HepG2 (cell line): ENCODE results near the gene BCAS3. TPM values are rescaled to one million over a fixed set of nuclear protein-coding genes. Genes with fewer than 3 reads are reported as not detected.

ENCODE experiments used
- ADNP ChIP-seq: sonication (generic); formaldehyde crosslinking; IDR thresholded peaks from 2 replicates; pipeline ENCODE4 v1.4.0; 2020; ENCODE audit warnings: missing genetic modification reagents
- EEA1 ChIP-seq: sonication (generic); formaldehyde crosslinking; IDR thresholded peaks from 2 replicates; pipeline ENCODE4 v1.5.1; 2020; ENCODE audit warnings: mild to moderate bottlenecking, missing genetic modification reagents, borderline replicate concordance
- FOXA1 ChIP-seq, 2 experiments: fragments of 450-650 bp in 1 of 2; sonication (generic) in 1 of 2; formaldehyde crosslinking in 1 of 2; IDR thresholded peaks; 2 replicates each; pipeline versions ENCODE4 v1.4.0 to v1.6.1; 2016 to 2020; ENCODE audit warnings: missing genetic modification reagents in 1 of 2
- TBX3 ChIP-seq: fragments of 450-650 bp; IDR thresholded peaks from 2 replicates; pipeline ENCODE4 v1.6.1; 2017; ENCODE audit warnings: antibody characterized with exemption, mild to moderate bottlenecking, inconsistent platforms, borderline replicate concordance
- WIZ ChIP-seq: sonication (generic); formaldehyde crosslinking; IDR thresholded peaks from 2 replicates; pipeline ENCODE4 v1.5.1; 2020; ENCODE audit warnings: mild to moderate bottlenecking, missing genetic modification reagents
- ZNF333 ChIP-seq: sonication (generic); formaldehyde crosslinking; IDR thresholded peaks from 2 replicates; pipeline ENCODE4 v1.4.0; 2020; ENCODE audit warnings: mild to moderate bottlenecking, missing genetic modification reagents, borderline replicate concordance
- ZNF546 ChIP-seq: sonication (generic); formaldehyde crosslinking; conservative IDR thresholded peaks from 2 replicates; pipeline ENCODE4 v1.8.1; 2023; ENCODE audit warnings: mild to moderate bottlenecking, missing genetic modification reagents
- ZNF607 ChIP-seq: sonication (generic); formaldehyde crosslinking; IDR thresholded peaks from 2 replicates; pipeline ENCODE4 v1.5.1; 2020; ENCODE audit warnings: missing genetic modification reagents, mild to moderate bottlenecking, borderline replicate concordance
- ZSCAN29 ChIP-seq: sonication (generic); formaldehyde crosslinking; conservative IDR thresholded peaks from 2 replicates; pipeline ENCODE4 v1.4.0; 2020; ENCODE audit warnings: mild to moderate bottlenecking, missing genetic modification reagents
- ZSCAN31 ChIP-seq: sonication (generic); formaldehyde crosslinking; IDR thresholded peaks from 2 replicates; pipeline ENCODE4 v1.5.0; 2020; ENCODE audit warnings: low read depth, mild to moderate bottlenecking, missing genetic modification reagents
- polyA plus RNA-seq, 8 experiments: library from polyadenylated mRNA; depleted of rRNA in 3 of 8; stranded (reverse) in 7 of 8; unstranded in 1 of 8; fragments of >200 nt; fragmentation: Illumina TruSeq in 4 of 8; extraction: Trizol in 4 of 8; gene quantifications; 2 replicates each; pipeline versions ENCODE4 v1.2.1 to v1.2.3, GENCODE V29; 2011 to 2016; ENCODE audit warnings: low read depth in 4 of 8, missing spikeins in 1 of 8, mixed read lengths in 1 of 8; ENCODE audit not compliant: insufficient read depth in 1 of 8
- total RNA-seq, 5 experiments: library from RNA; depleted of rRNA; stranded (reverse); fragments of >200 nt; fragmentation: Illumina TruSeq; extraction: Trizol; gene quantifications; 2 replicates each; pipeline ENCODE4 v1.2.3, GENCODE V29; 2016; ENCODE audit warnings: low read depth in 1 of 5
- TF ChIP-seq, protein P1 (sequence below): IDR thresholded peaks from 2 replicates; pipeline ENCODE4 v1.6.1; 2016; ENCODE audit warnings: missing compliant biosample characterization, missing genetic modification reagents, borderline replicate concordance
- TF ChIP-seq, protein P2 (sequence below): IDR thresholded peaks from 2 replicates; pipeline ENCODE4 v1.6.1; 2012; ENCODE audit warnings: low read depth, low read length, improper control_type of control experiment
- TF ChIP-seq, protein P3 (sequence below): sonication (generic); formaldehyde crosslinking; IDR thresholded peaks from 2 replicates; pipeline ENCODE4 v1.5.0; 2020; ENCODE audit warnings: mild to moderate bottlenecking, missing genetic modification reagents, borderline replicate concordance
- TF ChIP-seq, protein P4 (sequence below): sonication (generic); formaldehyde crosslinking; IDR thresholded peaks from 2 replicates; pipeline ENCODE4 v1.4.0; 2020; ENCODE audit warnings: mild to moderate bottlenecking, missing genetic modification reagents
- TF ChIP-seq, protein P5 (sequence below): sonication (generic); formaldehyde crosslinking; IDR thresholded peaks from 2 replicates; pipeline ENCODE4 v1.4.0; 2020; ENCODE audit warnings: missing genetic modification reagents
- TF ChIP-seq, protein P6 (sequence below): sonication (generic); formaldehyde crosslinking; IDR thresholded peaks from 2 replicates; pipeline ENCODE4 v1.8.1; 2023; ENCODE audit warnings: mild to moderate bottlenecking, moderate library complexity, missing genetic modification reagents
- TF ChIP-seq, protein P7 (sequence below): sonication (generic); formaldehyde crosslinking; conservative IDR thresholded peaks from 2 replicates; pipeline ENCODE4 v1.8.1; 2023; ENCODE audit warnings: missing genetic modification reagents

Gene BCAS3
- total and polyA plus RNA-seq, 2 of the 13 experiments (the other 11 are each of a cell fraction or from before 2014, with no cell fraction given) = 10.7 to 11.2 TPM

DNA sequence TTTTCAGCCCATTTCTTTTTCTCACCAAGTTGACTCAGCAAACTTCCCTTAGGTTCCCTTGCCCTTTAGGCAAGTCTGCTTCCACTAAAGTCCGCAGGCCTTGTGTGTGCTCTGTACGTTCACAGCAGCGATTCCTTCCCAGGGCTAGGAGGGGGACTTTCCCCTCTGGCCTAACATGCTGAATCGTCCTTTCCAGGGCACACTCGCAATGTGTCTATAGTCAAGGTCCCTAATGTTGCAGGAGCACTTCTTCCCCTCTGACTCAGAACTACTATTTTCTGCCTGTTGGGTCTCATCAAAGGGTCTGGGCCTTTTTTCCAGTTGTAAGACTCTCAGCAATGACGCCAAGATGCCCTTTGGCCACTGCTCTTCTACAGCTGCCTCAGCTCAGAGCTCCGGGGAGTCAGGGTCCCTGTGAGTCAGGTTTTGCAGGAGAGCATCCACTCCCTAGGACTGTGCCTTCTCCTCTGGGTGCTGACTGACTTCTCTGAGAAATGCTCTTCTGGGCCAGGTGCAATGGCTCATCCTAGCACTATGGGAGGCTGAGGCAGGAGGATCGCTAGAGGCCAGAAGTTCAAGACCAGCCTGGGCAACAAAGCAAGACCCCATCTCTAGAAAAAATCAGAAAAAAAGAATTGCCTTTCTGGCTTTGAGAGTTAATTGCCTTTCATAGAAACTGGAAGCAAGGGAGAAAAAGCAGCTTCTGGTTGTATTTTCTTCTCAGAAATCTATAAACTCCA, 657.6 kb downstream of the BCAS3 start (continued):
- 0 out of 2 replicates have a peak, but pooled peaks have one; percentile 51 for TF ChIP-seq ZNF607 (CRISPR knock-in tag)
- TF ChIP-seq, protein P1, sequence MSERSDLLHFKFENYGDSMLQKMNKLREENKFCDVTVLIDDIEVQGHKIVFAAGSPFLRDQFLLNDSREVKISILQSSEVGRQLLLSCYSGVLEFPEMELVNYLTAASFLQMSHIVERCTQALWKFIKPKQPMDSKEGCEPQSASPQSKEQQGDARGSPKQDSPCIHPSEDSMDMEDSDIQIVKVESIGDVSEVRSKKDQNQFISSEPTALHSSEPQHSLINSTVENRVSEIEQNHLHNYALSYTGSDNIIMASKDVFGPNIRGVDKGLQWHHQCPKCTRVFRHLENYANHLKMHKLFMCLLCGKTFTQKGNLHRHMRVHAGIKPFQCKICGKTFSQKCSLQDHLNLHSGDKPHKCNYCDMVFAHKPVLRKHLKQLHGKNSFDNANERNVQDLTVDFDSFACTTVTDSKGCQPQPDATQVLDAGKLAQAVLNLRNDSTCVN (CRISPR knock-in tag) = peak; percentile 84; the same call in 1 of the 2 replicates
- TF ChIP-seq, protein P2, sequence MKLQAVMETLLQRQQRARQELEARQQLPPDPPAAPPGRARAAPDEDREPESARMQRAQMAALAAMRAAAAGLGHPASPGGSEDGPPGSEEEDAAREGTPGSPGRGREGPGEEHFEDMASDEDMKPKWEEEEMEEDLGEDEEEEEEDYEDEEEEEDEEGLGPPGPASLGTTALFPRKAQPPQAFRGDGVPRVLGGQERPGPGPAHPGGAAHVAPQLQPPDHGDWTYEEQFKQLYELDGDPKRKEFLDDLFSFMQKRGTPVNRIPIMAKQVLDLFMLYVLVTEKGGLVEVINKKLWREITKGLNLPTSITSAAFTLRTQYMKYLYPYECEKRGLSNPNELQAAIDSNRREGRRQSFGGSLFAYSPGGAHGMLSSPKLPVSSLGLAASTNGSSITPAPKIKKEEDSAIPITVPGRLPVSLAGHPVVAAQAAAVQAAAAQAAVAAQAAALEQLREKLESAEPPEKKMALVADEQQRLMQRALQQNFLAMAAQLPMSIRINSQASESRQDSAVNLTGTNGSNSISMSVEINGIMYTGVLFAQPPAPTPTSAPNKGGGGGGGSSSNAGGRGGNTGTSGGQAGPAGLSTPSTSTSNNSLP = 0 out of 2 replicates have a peak, but pooled peaks have one; percentile 22
- peak; percentile 74; the same call in 1 of the 2 replicates for TF ChIP-seq ZSCAN31 (CRISPR knock-in tag)
- 0 out of 2 replicates have a peak, but pooled peaks have one; percentile 23 for TF ChIP-seq WIZ (CRISPR knock-in tag)
- TF ChIP-seq FOXA1 (IDR thresholded peaks at IDR 0.05) = no peak
- 0 out of 2 replicates have a peak, but pooled peaks have one; percentile 13 for TF ChIP-seq FOXA1 (CRISPR knock-in tag; IDR thresholded peaks at IDR 0.05)
- 0 out of 2 replicates have a peak, but pooled peaks have one; percentile 69 for TF ChIP-seq EEA1
- TF ChIP-seq, protein P3, sequence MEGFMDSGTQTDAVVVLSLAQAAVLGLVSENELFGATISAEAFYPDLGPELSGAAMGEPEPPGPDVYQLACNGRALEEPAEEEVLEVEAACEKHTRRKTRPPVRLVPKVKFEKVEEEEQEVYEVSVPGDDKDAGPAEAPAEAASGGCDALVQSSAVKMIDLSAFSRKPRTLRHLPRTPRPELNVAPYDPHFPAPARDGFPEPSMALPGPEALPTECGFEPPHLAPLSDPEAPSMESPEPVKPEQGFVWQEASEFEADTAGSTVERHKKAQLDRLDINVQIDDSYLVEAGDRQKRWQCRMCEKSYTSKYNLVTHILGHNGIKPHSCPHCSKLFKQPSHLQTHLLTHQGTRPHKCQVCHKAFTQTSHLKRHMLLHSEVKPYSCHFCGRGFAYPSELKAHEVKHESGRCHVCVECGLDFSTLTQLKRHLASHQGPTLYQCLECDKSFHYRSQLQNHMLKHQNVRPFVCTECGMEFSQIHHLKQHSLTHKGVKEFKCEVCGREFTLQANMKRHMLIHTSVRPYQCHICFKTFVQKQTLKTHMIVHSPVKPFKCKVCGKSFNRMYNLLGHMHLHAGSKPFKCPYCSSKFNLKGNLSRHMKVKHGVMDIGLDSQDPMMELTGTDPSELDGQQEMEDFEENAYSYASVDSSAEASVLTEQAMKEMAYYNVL (CRISPR knock-in tag) = peak; percentile 54; the same call in 1 of the 2 replicates
- TF ChIP-seq, protein P4, sequence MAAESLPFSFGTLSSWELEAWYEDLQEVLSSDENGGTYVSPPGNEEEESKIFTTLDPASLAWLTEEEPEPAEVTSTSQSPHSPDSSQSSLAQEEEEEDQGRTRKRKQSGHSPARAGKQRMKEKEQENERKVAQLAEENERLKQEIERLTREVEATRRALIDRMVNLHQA (CRISPR knock-in tag) = no peak
- TF ChIP-seq, protein P5, sequence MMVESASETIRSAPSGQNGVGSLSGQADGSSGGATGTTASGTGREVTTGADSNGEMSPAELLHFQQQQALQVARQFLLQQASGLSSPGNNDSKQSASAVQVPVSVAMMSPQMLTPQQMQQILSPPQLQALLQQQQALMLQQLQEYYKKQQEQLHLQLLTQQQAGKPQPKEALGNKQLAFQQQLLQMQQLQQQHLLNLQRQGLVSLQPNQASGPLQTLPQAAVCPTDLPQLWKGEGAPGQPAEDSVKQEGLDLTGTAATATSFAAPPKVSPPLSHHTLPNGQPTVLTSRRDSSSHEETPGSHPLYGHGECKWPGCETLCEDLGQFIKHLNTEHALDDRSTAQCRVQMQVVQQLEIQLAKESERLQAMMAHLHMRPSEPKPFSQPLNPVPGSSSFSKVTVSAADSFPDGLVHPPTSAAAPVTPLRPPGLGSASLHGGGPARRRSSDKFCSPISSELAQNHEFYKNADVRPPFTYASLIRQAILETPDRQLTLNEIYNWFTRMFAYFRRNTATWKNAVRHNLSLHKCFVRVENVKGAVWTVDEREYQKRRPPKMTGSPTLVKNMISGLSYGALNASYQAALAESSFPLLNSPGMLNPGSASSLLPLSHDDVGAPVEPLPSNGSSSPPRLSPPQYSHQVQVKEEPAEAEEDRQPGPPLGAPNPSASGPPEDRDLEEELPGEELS = no peak; the same call in 1 of the 2 replicates
- TF ChIP-seq ZNF546 = no peak
- TF ChIP-seq, protein P6, sequence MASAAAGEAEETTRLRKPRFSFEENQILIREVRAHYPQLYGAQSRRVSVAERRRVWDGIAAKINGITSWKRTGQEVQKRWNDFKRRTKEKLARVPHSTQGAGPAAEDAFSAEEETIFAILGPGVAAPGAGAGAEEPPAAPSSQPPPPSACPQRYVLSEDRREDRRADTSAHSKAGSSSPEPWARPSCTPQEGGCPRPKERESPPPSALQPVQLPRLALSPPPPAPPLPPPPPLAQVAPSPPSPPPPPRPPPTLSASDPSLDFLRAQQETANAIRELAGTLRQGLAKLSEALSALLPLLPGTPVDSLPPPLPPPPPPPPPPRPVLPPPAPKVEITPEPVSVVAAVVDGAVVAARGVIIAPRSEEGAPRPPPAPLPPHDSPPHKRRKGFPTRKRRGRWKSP (CRISPR knock-in tag) = peak; percentile 49; the same call in 1 of the 2 replicates
- 0 out of 2 replicates have a peak, but pooled peaks have one; percentile 71 for TF ChIP-seq ZNF333
- no peak for TF ChIP-seq TBX3
- no peak for TF ChIP-seq ZSCAN29 (CRISPR knock-in tag)
- TF ChIP-seq, protein P7, sequence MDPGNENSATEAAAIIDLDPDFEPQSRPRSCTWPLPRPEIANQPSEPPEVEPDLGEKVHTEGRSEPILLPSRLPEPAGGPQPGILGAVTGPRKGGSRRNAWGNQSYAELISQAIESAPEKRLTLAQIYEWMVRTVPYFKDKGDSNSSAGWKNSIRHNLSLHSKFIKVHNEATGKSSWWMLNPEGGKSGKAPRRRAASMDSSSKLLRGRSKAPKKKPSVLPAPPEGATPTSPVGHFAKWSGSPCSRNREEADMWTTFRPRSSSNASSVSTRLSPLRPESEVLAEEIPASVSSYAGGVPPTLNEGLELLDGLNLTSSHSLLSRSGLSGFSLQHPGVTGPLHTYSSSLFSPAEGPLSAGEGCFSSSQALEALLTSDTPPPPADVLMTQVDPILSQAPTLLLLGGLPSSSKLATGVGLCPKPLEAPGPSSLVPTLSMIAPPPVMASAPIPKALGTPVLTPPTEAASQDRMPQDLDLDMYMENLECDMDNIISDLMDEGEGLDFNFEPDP (CRISPR knock-in tag) = no peak
- TF ChIP-seq ADNP = peak; percentile 79
